IPS DF 4.7 (cell line): ENCODE measurements around the gene FOXL3.

ENCODE experiments used
- DNase-seq: peaks from one replicate; pipeline ENCODE4 v3.0.0-alpha.2; 2013; ENCODE audit warnings: low spot score; ENCODE audit errors: extremely low read depth

FOXL3 gene

DNA sequence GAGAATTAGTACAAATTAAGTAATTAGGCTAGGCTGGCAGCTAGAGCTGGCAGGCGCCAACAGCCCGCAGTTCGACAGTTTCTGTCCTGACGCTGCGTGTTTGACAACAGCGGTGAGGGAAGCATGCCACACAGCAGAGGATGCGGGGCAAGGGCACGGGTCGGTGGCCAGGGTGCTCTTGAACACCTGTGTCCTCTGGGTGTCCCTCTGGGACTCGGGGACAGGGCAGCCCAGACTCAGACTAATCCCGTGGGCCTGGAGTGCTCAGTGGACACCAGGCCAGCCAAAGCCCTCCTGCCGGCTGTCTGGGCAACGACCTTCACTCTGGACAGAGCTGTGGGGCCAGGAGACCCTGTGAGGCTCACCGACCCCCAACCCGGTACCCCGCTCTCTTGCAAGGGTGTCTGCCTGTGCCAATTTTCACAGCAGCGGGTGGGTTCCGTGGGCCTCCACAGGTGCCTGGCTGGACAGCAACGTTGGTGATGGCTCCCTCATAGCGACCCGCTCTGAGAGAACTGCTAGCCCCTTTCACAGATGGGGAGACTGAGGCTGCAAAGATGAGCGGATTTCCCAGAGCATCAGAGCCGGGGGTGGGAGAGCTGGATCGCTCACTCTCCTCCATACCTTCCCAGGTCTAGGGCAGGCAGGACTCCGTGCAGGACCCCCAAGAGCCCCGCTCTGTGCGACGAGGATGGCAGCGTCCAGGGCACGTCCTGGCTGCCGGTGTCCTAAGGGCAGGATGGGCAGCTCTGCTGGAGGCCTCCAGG lies 48.5 kb downstream of the FOXL3 start:
- no peak for DNase-seq

DNA sequence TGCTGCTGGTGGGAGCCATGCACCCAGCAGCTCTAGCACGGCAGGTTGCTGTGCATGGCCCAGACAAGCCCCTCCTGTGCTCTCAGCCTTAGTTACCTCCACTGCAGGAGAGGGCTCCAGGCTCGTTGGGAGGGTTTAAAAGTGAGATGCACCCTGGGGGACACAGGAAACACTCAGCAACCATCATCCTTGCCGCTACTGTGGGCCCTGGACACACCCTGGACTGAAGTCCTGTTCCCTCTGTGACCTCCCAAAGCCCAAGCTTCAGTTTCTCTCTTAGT lies 49.0 kb downstream of the FOXL3 start:
- no peak for DNase-seq

- DNase-seq, result no peak
These were observed 49.7 kb downstream of the FOXL3 start for GRCh38 chr7:339696-340095.

GRCh38 chr7:340200-340937 lies 50.4 kb downstream of the FOXL3 start:
- no peak for DNase-seq
